Activated B cell treated with CpG ODN at 0.5 μM for 24 hours (primary cell): ENCODE measurements around the gene FBXO8. TPM values are rescaled to one million over a fixed set of nuclear protein-coding genes. Genes with fewer than 3 reads are reported as not detected.

Experiments used
- ATAC-seq: fragments of 200-7000 bp; cut with Tn5 transposase; one replicate; pipeline ENCODE4 v1.10.0; 2021; ENCODE audit warnings: low read depth, mild to moderate bottlenecking, moderate library complexity
- CTCF ChIA-PET: fragments of 350-600 bp; sonication (Branson Sonifier 250); formaldehyde crosslinking; loops from one replicate; lab custom pipeline; 2021; ENCODE audit warnings: antibody characterized with exemption; lab: Charles Lee
- POLR2A ChIA-PET: fragments of 350-600 bp; sonication (Branson Sonifier 250); formaldehyde crosslinking; loops from one replicate; lab custom pipeline; 2021; ENCODE audit warnings: antibody characterized with exemption; lab: Charles Lee
- DNase-seq: peaks from one replicate; pipeline ENCODE4 v3.0.0; 2022
- H3K27ac Mint-ChIP-seq: one replicate; pipeline ENCODE4 v1.8.0; 2020; ENCODE audit warnings: mixed read lengths
- H3K27me3 Mint-ChIP-seq: one replicate; pipeline ENCODE4 v1.8.0; 2021; ENCODE audit warnings: mixed read lengths
- H3K36me3 Mint-ChIP-seq: one replicate; pipeline ENCODE4 v1.8.0; 2021; ENCODE audit warnings: low read depth, mixed read lengths
- H3K4me1 Mint-ChIP-seq: one replicate; pipeline ENCODE4 v1.8.0; 2021; ENCODE audit warnings: mixed read lengths
- H3K4me3 Mint-ChIP-seq: one replicate; pipeline ENCODE4 v1.8.0; 2020; ENCODE audit warnings: mild to moderate bottlenecking, mixed read lengths
- H3K9me3 Mint-ChIP-seq: one replicate; pipeline ENCODE4 v1.8.0; 2020; ENCODE audit warnings: mixed read lengths
- intact Hi-C: fragments of 100-400 bp; cut with micrococcal nuclease; formaldehyde crosslinking; loops from one replicate; pipeline ENCODE4 v1.15.1; 2024
- total RNA-seq: library from RNA; stranded (reverse); gene quantifications from 2 replicates; pipeline ENCODE4 v1.2.3, GENCODE V29; 2022
- TF ChIP-seq, protein P1 (sequence below): fragments of 200-600 bp; IDR thresholded peaks from one replicate; pipeline ENCODE4 v1.8.0; 2022; ENCODE audit warnings: antibody characterized with exemption, mild to moderate bottlenecking

FBXO8 gene
- total RNA-seq, 1 donor from 2014 or later: 15.8 TPM

DNA sequence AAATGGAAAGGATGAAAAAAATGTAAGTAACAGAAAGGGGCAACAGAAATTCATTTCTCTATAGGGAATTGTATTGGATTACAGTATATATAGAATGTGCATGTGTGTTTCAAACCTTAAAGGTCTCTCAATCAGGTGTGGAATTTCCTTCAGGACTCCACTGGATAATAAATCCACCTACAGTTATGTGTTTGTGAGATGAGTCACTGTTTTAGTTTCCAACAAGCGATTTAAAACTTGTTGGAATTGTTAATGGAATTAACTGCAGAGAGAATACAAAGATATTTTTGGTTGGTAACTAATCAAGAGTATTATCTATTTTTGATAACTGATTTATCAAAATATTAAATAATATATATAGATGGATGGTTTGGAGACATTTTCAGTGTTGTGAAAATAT lies 33.1 kb upstream of the FBXO8 start:
- Mint-ChIP-seq H3K27me3 (no peaks in the 10 kb centered on the region), H3K27ac (no peak overlapping the region), H3K36me3 (peaks cover 45% of the 10 kb centered on the region), H3K4me3 (no peak overlapping the region), H3K4me1 (no peaks in the 10 kb centered on the region), H3K9me3 (no peaks in the 10 kb centered on the region)
- intact Hi-C loops: loop anchor here (5.0 kb wide), 1 partner anchor 809 kb away; no protein-coding TSS in a partner anchor
- ATAC-seq (no peak), DNase-seq (no peak)
- ChIA-PET POLR2A (no interaction called here), CTCF (no interaction called here)
- TF ChIP-seq, protein P1, sequence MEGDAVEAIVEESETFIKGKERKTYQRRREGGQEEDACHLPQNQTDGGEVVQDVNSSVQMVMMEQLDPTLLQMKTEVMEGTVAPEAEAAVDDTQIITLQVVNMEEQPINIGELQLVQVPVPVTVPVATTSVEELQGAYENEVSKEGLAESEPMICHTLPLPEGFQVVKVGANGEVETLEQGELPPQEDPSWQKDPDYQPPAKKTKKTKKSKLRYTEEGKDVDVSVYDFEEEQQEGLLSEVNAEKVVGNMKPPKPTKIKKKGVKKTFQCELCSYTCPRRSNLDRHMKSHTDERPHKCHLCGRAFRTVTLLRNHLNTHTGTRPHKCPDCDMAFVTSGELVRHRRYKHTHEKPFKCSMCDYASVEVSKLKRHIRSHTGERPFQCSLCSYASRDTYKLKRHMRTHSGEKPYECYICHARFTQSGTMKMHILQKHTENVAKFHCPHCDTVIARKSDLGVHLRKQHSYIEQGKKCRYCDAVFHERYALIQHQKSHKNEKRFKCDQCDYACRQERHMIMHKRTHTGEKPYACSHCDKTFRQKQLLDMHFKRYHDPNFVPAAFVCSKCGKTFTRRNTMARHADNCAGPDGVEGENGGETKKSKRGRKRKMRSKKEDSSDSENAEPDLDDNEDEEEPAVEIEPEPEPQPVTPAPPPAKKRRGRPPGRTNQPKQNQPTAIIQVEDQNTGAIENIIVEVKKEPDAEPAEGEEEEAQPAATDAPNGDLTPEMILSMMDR: no peak

DNA sequence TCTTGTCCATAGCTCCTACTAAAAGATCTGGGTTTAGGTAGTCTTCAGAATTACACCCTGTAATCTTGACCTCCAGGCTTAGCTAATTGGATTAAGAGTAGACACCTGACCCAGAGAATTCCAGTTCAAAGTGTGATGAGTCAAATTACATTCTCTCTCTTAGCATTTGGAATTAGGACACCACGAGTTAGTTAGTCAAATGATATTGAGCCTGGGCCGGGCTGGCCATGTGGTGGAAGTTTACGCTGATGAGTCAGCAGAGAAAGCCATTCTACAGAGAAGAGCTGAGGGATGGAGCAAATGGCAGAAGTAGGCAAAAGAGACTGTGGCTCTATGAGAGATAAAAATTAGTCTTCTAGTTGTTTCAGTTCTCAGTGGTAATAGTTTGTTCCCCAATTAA lies 31.3 kb upstream of the FBXO8 start:
- intact Hi-C loops: loop anchor here (5.0 kb wide), 1 partner anchor 807 kb away; no protein-coding TSS in a partner anchor
- ChIA-PET POLR2A (no interaction called here), CTCF (no interaction called here)
- Mint-ChIP-seq H3K4me3 (no peak overlapping the region), H3K27ac (no peak overlapping the region), H3K9me3 (no peaks in the 10 kb centered on the region), H3K4me1 (no peaks in the 10 kb centered on the region), H3K36me3 (peaks cover 44% of the 10 kb centered on the region), H3K27me3 (no peaks in the 10 kb centered on the region)
- DNase-seq (no peak), ATAC-seq (no peak)
- TF ChIP-seq, protein P1: no peak

DNA sequence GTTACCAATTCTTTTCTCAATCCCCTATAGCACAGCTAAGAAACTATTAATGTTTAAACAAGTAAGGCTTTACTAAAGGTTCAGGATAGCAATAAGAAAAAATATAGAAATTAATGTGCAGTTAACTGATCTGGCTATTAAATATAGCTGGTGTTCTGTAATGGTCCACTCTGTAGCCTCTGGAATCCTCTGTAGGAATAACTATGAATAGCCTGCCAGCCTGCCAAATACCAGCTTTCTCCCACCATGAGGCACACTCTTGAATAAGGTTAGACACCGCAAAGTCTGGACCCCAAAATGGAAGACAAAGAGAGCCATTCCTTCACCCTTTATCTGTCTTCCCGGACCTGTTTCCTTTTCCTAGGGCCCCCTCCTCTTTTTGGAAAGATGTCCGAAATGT lies 30.8 kb upstream of the FBXO8 start:
- ChIA-PET POLR2A (no interaction called here), CTCF (no interaction called here)
- Mint-ChIP-seq H3K27me3 (no peaks in the 10 kb centered on the region), H3K4me3 (no peak overlapping the region), H3K36me3 (peaks cover 48% of the 10 kb centered on the region), H3K27ac (no peak overlapping the region), H3K9me3 (no peaks in the 10 kb centered on the region), H3K4me1 (no peaks in the 10 kb centered on the region)
- DNase-seq (no peak), ATAC-seq (no peak)
- intact Hi-C loops: no loop called here
- TF ChIP-seq, protein P1: no peak

DNA sequence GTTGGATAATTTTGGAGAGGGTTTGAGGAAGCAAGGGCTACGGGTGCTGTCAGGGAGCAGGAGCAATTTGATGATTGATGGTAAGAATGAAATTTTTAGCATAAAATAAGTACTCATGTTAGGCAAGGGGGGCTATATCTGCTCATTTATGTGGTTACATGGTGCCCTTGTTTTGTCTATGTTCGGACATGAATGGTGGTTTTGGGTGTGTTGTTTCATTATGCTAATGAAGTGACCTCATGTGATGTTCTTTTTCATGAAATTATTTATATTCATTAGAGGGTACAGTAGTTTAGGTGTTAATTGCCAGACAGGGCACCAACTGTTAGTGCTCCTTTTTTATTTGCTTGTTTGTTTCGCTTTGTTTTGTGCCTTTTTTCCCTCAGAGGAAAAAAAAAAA lies 29.5 kb upstream of the FBXO8 start:
- POLR2A ChIA-PET: no interaction called here
- H3K9me3 Mint-ChIP-seq: no peaks in the 10 kb centered on the region
- H3K27ac Mint-ChIP-seq: no peak overlapping the region
- CTCF ChIA-PET: no interaction called here
- TF ChIP-seq, protein P1: no peak
- DNase-seq (no peak), ATAC-seq (no peak)
- H3K4me1 Mint-ChIP-seq: no peaks in the 10 kb centered on the region
- intact Hi-C loops: no loop called here
- H3K36me3 Mint-ChIP-seq: peaks cover 57% of the 10 kb centered on the region
- H3K27me3 Mint-ChIP-seq: no peaks in the 10 kb centered on the region
- H3K4me3 Mint-ChIP-seq: no peak overlapping the region

DNA sequence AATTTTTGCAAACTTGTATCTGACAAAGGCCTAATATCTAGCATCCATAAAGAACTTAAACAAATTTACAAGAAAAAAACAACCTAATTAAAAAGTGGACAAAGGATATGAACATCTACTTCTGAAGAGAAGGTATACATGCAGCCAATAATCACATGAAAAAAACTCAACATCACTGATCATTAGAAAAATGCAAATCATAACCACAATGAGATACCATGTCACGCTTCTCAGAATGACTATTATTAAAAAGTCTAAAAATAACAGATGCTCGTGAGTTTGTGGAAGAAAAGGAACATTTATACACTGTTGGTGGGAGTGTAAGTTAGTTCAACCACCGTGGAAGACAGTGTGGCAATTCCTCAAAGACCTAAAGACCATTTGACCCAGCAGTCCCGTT lies 24.2 kb upstream of the FBXO8 start:
- DNase-seq (no peak), ATAC-seq (no peak)
- H3K4me3 Mint-ChIP-seq: no peak overlapping the region
- H3K9me3 Mint-ChIP-seq: no peaks in the 10 kb centered on the region
- no peak overlapping the region for H3K27ac Mint-ChIP-seq
- TF ChIP-seq, protein P1: no peak
- peaks cover 62% of the 10 kb centered on the region for H3K36me3 Mint-ChIP-seq
- ChIA-PET POLR2A (no interaction called here), CTCF (no interaction called here)
- no peaks in the 10 kb centered on the region for H3K27me3 Mint-ChIP-seq
- intact Hi-C loops: no loop called here
- H3K4me1 Mint-ChIP-seq: no peaks in the 10 kb centered on the region
